Nephron progenitor cell (in vitro differentiated cells): ENCODE results near the gene KIAA1217.
A peak's percentile ranks its signal among the peaks of the same experiment; 100 is the strongest.

Experiments
- DNase-seq: peaks from one replicate; pipeline ENCODE4 v3.0.0; 2021
- H3K27ac Mint-ChIP-seq: 2 replicates; pipeline ENCODE4 v1.8.0; 2021; ENCODE audit warnings: mild to moderate bottlenecking, moderate library complexity, mixed read lengths
- H3K27me3 Mint-ChIP-seq: 2 replicates; pipeline ENCODE4 v1.8.0; 2021; ENCODE audit warnings: mild to moderate bottlenecking, low read depth, mixed read lengths; ENCODE audit not compliant: poor library complexity
- H3K36me3 Mint-ChIP-seq: 2 replicates; pipeline ENCODE4 v1.8.0; 2021; ENCODE audit warnings: low read depth, mixed read lengths
- H3K4me1 Mint-ChIP-seq: 2 replicates; pipeline ENCODE4 v1.8.0; 2021; ENCODE audit warnings: mixed read lengths
- H3K4me3 Mint-ChIP-seq: 2 replicates; pipeline ENCODE4 v1.8.0; 2021; ENCODE audit warnings: mild to moderate bottlenecking, moderate library complexity, mixed read lengths
- H3K9me3 Mint-ChIP-seq: 2 replicates; pipeline ENCODE4 v1.8.0; 2021; ENCODE audit warnings: mild to moderate bottlenecking, moderate library complexity, mixed read lengths
- CTCF ChIP-seq: fragments of 200-600 bp; sonication (generic); IDR thresholded peaks from 2 replicates; pipeline ENCODE4 v1.5.0; 2021; ENCODE audit warnings: antibody characterized with exemption

The KIAA1217 gene

GRCh38 chr10:24417053-24417452 lies 208.1 kb downstream of the KIAA1217 start:
- H3K9me3 Mint-ChIP-seq, result no peaks in the 10 kb centered on the region
- H3K27ac Mint-ChIP-seq, result peak overlapping the region; percentile 87
- H3K4me1 Mint-ChIP-seq, result peaks cover 28% of the 10 kb centered on the region
- no peak overlapping the region for H3K4me3 Mint-ChIP-seq
- H3K36me3 Mint-ChIP-seq, result peaks cover 18% of the 10 kb centered on the region
- no peak for TF ChIP-seq CTCF
- no peak for DNase-seq
- peaks cover 3% of the 10 kb centered on the region for H3K27me3 Mint-ChIP-seq

DNA sequence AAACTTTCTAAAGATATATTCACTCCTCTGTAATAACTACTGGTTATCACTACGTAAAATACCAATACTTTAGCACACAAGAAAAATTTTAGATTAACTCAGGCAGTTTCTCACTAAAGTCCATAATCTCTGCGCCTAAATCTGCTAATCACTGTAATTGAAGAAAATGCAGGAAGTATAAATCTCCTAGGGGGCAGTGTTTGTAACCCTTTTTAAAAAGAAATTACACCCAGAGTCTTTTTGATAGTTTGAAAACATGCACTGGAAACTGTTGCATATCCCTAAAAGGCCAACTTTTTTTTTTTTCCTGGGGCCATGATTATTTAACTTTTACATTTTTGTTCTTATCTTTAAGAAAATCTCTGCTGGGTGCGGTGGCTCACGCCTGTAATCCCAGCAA lies 209.6 kb downstream of the KIAA1217 start:
- Mint-ChIP-seq H3K4me1 (peaks cover 28% of the 10 kb centered on the region), H3K4me3 (no peak overlapping the region), H3K36me3 (peaks cover 25% of the 10 kb centered on the region), H3K9me3 (no peaks in the 10 kb centered on the region), H3K27ac (peak overlapping the region; percentile 56), H3K27me3 (peaks cover 3% of the 10 kb centered on the region)
- no peak for TF ChIP-seq CTCF
- no peak for DNase-seq

DNA sequence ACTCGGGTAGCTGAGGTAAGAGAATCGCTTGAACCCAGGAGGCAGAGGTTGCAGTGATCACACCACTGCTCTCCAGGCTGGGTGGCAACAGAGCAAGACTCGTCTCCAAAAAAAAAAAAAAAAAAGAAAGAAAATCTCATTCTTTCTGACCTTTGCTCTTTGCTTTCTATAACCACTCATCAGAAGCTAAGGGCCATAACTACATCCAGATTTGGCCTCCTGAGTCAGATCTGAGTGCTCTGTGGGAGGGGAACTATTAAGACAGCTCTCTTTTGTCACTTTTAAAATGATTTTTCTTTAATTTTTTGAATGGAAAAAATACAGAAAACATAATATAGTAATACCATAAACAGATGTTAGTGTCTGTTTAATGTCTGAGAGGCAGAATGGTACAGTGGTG lies 210.1 kb downstream of the KIAA1217 start:
- Mint-ChIP-seq H3K9me3 (no peaks in the 10 kb centered on the region), H3K4me3 (no peak overlapping the region), H3K36me3 (peaks cover 31% of the 10 kb centered on the region), H3K27ac (no peak overlapping the region), H3K4me1 (peaks cover 28% of the 10 kb centered on the region), H3K27me3 (peaks cover 3% of the 10 kb centered on the region)
- TF ChIP-seq CTCF, result no peak
- no peak for DNase-seq

- Mint-ChIP-seq H3K36me3 (peaks cover 35% of the 10 kb centered on the region), H3K4me3 (no peak overlapping the region), H3K27me3 (no peaks in the 10 kb centered on the region), H3K9me3 (no peaks in the 10 kb centered on the region), H3K27ac (no peak overlapping the region), H3K4me1 (no peaks in the 10 kb centered on the region)
- TF ChIP-seq CTCF, result no peak
- DNase-seq, result no peak
Observed at GRCh38 chr10:24425151-24425550, 216.2 kb downstream of the KIAA1217 start.

- no peak overlapping the region for H3K4me3 Mint-ChIP-seq
Observed at GRCh38 chr10:24427678-24428409, 218.9 kb downstream of the KIAA1217 start.

More at GRCh38 chr10:24427678-24428409, 218.9 kb downstream of the KIAA1217 start:
- no peaks in the 10 kb centered on the region for H3K4me1 Mint-ChIP-seq
- no peaks in the 10 kb centered on the region for H3K27me3 Mint-ChIP-seq
- peaks cover 24% of the 10 kb centered on the region for H3K36me3 Mint-ChIP-seq
- no peak for DNase-seq
- H3K9me3 Mint-ChIP-seq, result no peaks in the 10 kb centered on the region
- H3K27ac Mint-ChIP-seq, result peak overlapping the region; percentile 36
- TF ChIP-seq CTCF, result no peak
